ENCODE data around the gene SLF2.

The SLF2 gene, protein sequence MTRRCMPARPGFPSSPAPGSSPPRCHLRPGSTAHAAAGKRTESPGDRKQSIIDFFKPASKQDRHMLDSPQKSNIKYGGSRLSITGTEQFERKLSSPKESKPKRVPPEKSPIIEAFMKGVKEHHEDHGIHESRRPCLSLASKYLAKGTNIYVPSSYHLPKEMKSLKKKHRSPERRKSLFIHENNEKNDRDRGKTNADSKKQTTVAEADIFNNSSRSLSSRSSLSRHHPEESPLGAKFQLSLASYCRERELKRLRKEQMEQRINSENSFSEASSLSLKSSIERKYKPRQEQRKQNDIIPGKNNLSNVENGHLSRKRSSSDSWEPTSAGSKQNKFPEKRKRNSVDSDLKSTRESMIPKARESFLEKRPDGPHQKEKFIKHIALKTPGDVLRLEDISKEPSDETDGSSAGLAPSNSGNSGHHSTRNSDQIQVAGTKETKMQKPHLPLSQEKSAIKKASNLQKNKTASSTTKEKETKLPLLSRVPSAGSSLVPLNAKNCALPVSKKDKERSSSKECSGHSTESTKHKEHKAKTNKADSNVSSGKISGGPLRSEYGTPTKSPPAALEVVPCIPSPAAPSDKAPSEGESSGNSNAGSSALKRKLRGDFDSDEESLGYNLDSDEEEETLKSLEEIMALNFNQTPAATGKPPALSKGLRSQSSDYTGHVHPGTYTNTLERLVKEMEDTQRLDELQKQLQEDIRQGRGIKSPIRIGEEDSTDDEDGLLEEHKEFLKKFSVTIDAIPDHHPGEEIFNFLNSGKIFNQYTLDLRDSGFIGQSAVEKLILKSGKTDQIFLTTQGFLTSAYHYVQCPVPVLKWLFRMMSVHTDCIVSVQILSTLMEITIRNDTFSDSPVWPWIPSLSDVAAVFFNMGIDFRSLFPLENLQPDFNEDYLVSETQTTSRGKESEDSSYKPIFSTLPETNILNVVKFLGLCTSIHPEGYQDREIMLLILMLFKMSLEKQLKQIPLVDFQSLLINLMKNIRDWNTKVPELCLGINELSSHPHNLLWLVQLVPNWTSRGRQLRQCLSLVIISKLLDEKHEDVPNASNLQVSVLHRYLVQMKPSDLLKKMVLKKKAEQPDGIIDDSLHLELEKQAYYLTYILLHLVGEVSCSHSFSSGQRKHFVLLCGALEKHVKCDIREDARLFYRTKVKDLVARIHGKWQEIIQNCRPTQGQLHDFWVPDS

DNA sequence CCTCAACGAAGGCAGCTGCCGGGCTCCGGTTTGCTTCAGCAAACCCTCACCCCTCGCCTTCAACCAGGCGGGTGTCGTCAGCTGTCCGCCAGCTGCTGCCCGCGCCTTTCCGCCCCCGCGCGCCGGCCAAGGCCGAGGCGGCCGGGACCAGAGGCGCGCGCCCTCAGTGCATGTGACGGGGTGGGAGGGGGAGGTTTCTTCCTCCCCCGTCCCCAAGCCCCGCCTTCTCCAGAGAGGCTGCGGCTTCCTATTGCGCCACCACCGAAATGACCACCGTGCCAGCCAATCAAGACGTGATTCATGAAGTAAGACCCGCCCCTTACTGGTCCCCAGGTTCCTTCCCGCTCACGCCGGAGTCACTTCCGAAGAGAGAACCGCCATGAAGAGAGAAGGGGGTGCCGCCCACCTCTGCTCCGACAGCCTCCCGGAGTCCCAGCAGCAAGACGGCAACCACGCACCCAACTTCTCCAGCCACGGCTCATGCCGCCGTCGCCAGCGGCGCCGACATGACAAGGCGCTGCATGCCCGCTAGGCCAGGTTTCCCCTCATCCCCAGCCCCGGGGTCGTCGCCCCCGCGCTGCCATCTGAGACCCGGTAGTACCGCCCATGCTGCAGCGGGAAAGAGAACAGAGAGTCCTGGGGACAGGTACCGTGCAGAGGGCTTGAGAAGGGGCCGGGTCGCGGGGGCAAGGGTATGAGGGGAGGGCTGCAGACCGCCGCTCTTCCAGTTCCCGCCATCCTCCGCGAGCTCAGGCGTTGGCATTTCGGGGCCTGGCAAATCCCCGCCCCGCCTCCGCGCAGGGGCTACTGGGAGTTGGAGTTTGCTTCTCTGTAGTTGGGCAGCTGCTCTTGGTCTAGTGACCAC, at the start of gene SLF2:
Gene SLF2, plus strand, starts transcription at position 359 of the 865 bp plus-strand sequence. Its CDS starts 148 bp downstream, at position 507.
- TF ChIP-seq, protein P1, sequence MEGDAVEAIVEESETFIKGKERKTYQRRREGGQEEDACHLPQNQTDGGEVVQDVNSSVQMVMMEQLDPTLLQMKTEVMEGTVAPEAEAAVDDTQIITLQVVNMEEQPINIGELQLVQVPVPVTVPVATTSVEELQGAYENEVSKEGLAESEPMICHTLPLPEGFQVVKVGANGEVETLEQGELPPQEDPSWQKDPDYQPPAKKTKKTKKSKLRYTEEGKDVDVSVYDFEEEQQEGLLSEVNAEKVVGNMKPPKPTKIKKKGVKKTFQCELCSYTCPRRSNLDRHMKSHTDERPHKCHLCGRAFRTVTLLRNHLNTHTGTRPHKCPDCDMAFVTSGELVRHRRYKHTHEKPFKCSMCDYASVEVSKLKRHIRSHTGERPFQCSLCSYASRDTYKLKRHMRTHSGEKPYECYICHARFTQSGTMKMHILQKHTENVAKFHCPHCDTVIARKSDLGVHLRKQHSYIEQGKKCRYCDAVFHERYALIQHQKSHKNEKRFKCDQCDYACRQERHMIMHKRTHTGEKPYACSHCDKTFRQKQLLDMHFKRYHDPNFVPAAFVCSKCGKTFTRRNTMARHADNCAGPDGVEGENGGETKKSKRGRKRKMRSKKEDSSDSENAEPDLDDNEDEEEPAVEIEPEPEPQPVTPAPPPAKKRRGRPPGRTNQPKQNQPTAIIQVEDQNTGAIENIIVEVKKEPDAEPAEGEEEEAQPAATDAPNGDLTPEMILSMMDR (IDR thresholded peaks at IDR 0.05; ENCODE audit: insufficient read depth, low read depth, low read length, missing control alignments) = no peak
- DNase-seq (ENCODE audit: low read depth) = peak; percentile 98

DNA sequence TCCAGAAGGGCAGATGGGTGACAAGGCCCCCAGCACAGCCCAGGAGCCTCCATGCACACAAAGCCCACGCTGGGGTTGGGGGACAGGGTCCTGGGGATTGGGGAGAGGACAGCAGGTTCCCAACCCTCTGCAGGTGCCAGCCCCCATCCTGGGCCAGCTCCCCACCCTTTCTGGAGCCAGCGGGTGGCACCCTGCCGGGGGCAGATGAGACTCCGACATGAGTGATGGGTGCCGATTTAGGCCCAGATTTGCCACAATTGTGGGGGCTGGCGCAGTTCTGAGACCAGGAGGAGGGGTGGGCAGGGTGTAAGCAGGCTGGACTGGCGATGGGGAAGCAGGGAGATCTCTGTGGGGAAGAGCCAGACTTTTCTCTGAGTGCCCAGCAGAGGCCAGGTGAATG, 49.3 kb upstream of the SLF2 start:
- TF ChIP-seq, protein P1 (IDR thresholded peaks at IDR 0.05; ENCODE audit: insufficient read depth, low read depth, low read length, missing control alignments) = no peak
- no peak overlapping the region for H3K4me3 ChIP-seq (ENCODE audit: low read length)

More for the DNA sequence above, at the start of gene SLF2:
- peak within 1 kb of the TSS; percentile 98 for H3K4me3 ChIP-seq (ENCODE audit: low read length)

DNA sequence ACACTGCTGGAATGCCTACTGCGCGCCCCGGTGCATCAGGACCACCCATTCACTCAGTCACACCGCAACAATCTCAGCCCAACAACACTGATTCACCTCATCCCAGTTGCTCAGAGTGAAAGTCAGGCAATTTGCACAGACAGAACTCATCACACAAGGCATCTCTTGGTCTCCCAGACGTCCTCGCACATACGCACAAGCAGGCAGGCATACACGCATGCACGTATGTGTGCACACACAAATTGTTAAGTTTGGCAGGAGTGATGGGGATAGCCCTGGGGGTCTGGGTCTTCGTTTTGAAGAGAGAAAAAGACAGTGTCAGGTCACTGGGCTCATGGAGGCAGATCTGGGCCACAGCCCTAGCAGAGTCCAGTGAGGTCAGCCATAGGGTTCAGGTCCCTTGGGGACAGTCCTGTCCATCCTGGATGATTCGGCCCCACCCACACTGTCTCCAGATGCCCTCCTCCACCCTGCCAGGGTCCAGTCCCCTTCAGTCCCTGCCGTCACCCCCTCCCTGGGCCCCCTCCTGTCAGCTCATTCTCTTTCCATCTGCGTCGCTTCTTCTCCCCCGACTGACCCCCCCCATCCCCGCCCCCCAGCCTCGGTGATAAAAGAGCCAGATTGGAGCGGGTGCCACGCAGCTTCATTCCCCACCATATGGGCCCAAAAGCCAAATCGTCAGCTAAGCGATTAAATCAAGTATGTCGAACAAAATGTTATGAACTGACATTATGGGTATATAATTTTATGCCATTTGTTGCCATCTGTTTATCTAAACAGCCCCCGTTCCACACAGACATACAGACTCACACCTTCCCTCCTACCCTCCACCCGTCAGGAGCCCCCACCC, 48.5 kb upstream of the SLF2 start:
- no peak for DNase-seq (ENCODE audit: low read depth)
- no peak overlapping the region for H3K4me3 ChIP-seq (ENCODE audit: low read length)
- TF ChIP-seq, protein P1 (IDR thresholded peaks at IDR 0.05; ENCODE audit: insufficient read depth, low read depth, low read length, missing control alignments) = no peak

More for the DNA sequence above, 49.3 kb upstream of the SLF2 start:
- DNase-seq (ENCODE audit: low read depth) = no peak

DNA sequence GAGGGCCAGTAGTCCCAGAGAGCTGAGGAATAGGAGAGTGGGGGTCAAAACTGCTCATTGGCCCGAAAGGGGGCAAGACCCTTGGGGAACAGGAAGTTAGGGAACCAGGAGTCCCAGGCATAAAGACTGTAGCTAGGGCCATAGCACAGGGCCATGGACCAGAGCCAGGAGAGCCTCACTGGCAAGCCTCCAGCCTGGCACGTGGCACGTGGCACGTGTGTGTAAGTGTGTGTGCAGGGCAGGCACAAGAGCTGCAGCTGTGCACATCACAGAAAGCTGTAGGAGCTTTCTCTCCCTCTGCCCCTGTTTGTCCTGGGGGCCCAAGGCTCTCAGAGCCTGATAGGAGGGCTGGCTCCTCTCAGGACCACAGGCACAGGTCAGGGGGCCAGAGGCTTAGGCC, 47.8 kb upstream of the SLF2 start:
- TF ChIP-seq, protein P1 (IDR thresholded peaks at IDR 0.05; ENCODE audit: insufficient read depth, low read depth, low read length, missing control alignments) = no peak
- DNase-seq (ENCODE audit: low read depth) = no peak
- H3K4me3 ChIP-seq (ENCODE audit: low read length) = no peak overlapping the region

DNA sequence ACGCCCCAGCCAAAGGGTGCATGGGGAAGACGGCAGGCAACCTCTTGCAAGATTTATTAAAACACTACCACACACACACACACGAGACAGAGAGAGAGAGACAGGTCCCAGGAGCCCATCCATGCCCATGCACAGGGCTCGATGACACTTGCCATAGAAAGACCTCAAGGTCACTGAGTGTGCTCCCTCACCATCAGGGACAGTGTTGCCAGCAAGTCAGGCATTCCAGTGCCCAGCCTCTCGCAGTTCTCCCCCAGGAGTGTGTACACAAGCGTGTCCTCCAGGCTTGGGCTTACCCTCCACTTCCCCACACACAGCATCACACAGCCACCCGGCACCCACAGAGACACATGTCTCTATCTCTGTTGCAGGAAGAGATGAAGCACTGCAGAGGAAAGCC, 46.8 kb upstream of the SLF2 start:
- TF ChIP-seq, protein P1 (IDR thresholded peaks at IDR 0.05; ENCODE audit: insufficient read depth, low read depth, low read length, missing control alignments) = no peak
- H3K4me3 ChIP-seq (ENCODE audit: low read length) = no peak overlapping the region
- DNase-seq (ENCODE audit: low read depth) = no peak
